GM21717 (cell line): ENCODE measurements around the gene PLA2G3.

Experiments used
- ATAC-seq: cut with Tn5 transposase; IDR thresholded peaks from one replicate; pipeline ENCODE4 v1.9.1; 2021; ENCODE audit warnings: mild to moderate bottlenecking, moderate library complexity; ENCODE audit not compliant: unreplicated experiment

PLA2G3 gene

DNA sequence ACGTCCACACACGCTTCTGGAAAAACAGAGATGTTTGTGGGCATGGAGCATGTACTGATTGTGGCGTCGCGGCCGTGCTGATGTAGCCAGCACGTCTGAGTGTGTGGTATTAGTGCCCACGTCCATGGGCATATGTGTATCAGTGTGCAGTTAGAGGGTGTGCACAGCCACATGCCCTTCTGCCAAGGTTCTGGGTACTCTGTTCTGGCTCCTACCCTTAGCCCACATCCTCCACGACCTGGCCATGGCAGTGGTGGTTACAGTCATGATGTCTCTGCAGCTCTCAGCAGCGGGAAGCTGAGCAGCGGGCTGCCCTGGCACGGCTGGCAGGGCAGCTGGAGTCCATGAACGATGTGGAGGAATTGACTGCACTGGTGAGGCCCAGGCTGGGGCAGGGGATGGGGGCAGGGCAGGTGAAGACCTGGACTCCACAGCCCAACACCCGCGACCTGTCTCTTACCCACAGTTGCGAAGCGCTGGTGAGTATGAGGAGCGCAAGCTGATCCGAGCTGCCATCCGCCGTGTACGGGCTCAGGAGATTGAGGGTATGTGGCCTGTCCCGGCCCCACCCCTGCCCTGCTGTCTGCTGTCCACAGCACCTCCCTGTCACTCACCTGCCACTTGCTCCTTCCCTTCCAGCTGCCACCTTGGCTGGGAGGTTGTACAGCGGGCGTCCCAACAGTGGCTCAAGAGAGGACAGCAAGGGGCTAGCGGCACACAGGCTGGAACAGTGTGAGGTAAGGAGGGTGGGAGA is 51.9 kb downstream of the PLA2G3 start:
- no peak for ATAC-seq

DNA sequence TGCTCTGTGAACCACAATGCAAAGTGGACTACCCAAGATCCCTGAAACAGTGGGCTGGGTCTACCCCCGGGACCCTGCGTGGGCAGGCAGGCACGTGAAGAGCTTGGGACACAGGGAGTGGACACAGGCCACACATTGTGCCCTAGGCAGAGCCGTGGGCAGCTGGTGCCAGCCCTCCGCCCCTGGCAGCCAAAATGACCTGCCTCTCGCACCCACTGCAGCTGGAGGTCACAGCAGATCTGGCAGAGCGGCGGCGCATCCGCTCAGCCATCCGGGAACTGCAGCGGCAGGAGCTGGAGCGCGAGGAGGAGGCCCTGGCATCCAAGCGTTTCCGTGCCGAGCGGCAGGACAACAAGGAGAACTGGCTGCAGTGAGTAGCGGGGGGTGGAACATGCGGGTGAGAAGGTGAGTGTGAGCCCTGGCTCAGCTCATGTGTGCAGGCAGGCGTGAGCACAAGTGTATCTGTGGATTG is 52.5 kb downstream of the PLA2G3 start:
- no peak for ATAC-seq

DNA sequence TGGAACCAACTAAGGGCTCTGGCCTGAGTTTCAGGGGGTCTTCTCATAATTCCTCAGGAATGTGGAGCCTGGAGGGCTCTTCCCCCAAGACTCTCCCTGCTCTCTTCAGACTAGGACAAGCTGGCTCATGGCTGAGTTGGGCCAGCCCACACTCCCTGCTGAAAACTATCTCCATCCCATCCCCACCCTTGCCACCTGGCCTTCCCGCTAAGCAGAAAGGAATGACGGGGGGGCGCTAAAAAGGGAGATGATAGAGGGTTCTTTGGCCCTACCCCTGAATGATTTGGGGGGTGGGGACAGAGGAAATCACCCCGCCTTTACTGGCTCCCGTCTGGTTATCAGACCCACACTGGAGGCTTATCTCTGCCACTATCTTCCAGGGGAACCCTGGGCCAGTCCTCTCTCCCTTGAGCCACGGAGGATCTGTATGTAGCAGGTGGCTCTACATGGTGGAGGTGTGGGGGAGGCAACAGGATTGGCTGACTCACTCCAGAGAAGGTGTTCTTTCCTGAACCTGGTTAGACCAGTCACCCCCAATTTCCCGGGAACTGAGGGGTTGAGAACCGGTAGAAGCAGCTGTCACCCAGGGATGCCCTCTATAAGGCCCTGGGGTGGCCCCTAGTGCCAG is 53.5 kb downstream of the PLA2G3 start:
- ATAC-seq, result no peak

DNA sequence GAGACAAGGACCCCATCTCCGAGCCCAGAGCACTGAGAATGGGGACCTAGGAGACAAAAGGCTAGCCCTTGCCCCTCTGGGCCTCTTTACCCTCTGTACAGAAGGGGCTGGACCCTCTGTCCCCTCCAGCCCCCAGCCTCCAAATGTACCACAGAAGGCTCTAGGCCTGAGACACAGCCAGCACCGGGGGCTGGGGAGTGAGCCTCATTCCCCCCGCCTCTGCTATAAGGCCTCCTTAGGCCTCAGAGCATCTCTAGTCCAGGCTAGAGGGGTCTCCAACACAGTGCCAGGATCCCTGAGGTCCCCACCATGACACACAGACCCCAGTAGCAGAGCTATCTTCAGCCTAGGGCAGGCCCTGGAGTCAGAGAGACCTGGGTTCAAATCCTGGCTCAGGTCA is 54.4 kb downstream of the PLA2G3 start:
- ATAC-seq, result no peak

DNA sequence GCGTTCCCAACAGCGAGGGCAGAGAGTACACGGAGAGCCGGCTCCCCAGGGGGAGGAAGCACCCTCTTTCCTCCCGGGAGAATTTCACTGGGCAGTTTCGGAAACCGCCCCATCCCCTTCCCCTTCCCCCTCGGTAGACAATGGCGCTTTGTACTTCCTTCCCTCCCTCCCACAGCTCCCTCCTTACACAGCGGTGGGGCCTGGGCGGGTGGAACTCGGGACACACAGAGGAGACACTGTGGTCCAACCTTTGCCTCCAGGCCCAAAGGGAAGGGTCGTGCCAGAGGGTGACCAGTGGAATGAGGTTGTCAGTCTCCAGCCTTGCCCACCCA is 54.8 kb downstream of the PLA2G3 start:
- ATAC-seq, result no peak

DNA sequence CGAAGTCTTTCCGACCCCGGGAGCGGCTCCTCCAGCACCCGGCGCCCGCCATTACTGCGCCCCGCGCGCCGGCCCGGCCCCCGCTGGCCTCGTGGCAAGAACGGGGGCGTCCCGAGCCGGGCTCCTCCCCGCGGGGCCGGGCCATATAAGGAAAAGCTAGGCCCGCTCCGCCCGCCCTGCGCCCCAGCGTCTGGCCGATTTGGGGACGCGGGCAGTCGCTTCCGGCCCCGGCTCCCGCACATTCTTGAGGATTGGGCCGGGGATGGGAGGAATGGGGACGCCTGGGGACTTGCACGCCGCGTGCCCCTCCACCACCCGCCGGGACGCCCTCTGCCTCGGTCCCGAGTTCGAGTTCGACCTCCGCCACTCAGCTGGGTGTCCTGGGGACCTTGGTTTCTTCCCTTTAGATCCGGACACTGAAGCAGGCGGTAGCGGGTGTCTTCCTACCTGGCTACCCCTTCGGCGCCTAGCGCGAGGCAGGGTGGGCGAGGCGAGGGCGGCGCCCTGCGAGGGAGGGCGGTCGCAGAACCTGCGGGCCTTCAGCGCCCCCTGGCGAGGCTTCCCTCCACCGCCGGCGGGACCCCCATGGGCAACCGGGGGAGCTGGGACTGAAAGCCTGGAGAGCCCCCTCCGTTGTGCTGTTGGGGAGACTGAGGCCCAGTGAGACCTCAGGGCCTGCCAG is 55.4 kb downstream of the PLA2G3 start:
- ATAC-seq, result peak; percentile 52
